GM10266 (cell line): ENCODE results near the gene PTGDS.

Experiments used
- DNase-seq: peaks from one replicate; pipeline ENCODE4 v3.0.0; 2012; ENCODE audit errors: extremely low spot score
- CTCF ChIP-seq: IDR thresholded peaks from 2 replicates; pipeline ENCODE4 v1.5.1; 2012; ENCODE audit warnings: mild to moderate bottlenecking, low read depth; ENCODE audit not compliant: control insufficient read depth, insufficient read depth; ENCODE audit errors: missing control alignments

PTGDS gene

GRCh38 chr9:136964833-136965422 lies 12.4 kb upstream of the PTGDS start:
- DNase-seq = no peak
- no peak for TF ChIP-seq CTCF

DNA sequence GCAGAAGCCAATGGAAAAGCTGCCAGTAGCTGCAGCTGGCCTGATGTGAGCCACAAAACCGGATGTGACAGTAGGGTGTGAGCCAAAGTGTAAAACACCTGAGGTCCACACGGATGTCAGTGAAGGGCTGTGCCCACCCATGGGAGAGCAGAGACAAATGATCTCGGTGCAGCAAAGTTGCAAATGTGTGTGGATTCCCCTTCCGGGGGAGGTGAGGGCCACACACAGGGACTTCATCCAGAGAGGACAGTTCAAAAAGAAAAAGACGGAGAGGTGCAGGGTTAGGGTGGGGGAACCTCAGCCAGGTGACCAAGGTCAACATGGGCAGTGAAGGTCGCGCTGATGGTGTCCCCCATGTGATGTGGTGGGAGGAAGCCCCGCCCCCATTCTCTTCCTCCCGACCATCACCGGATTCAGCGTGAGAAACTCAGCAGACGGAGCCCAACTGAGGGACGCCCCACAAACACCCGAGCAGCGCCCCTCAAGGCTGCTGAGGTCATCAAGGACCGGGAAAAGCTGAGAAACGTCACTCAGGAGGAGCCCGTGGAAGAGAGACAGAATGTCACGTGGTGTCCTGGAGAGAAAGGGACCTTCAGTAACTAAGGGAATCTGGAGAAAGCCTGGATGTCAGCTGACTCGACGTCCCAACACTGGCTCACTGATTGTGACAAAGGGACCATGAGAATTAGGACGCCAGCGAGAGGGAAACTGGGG lies 11.4 kb upstream of the PTGDS start:
- TF ChIP-seq CTCF = no peak
- no peak for DNase-seq

- no peak for DNase-seq
- TF ChIP-seq CTCF = no peak
These were observed 8.8 kb upstream of the PTGDS start for GRCh38 chr9:136968333-136969127.

GRCh38 chr9:136969150-136969549 lies 8.2 kb upstream of the PTGDS start:
- no peak for TF ChIP-seq CTCF
- no peak for DNase-seq

- DNase-seq = no peak
- no peak for TF ChIP-seq CTCF
These were observed 7.5 kb upstream of the PTGDS start for GRCh38 chr9:136969774-136970173.

DNA sequence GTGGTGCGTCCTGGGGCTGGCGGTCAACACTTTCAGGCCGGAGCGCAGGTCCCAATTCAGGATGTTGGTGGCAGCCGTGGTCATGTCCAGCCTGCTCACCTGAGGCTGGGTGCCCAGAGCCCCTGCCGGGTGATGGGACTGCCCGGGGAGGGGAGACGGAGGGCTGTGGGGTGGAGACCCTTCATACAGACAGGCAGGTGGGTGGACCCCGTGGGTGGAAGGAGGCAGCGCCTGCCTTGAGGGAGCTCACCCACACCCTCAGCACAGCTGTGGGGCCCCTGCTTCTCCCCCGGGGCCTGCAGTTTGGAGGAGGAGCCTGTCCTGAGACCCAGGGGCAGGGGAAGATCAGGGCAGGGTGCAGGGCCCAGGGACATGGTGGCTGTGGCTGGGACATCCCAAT lies 6.9 kb upstream of the PTGDS start:
- DNase-seq = no peak
- no peak for TF ChIP-seq CTCF

GRCh38 chr9:136971746-136972145 lies 5.6 kb upstream of the PTGDS start:
- no peak for DNase-seq
- no peak for TF ChIP-seq CTCF
